SK-N-MC (cell line): ENCODE results near the gene UBR3.

Experiments used
- EZH2 ChIP-seq: fragments of 200-600 bp; sonication (generic); IDR thresholded peaks from one replicate; pipeline ENCODE4 v1.6.1; 2017; ENCODE audit warnings: antibody characterized with exemption
- FOXP2 ChIP-seq: optimal IDR thresholded peaks from 2 replicates; pipeline ENCODE3; 2011; ENCODE audit warnings: mild to moderate bottlenecking, moderate library complexity; ENCODE audit not compliant: insufficient read depth; ENCODE audit errors: extremely low read length, control extremely low read depth
- POLR2AphosphoS5 ChIP-seq: IDR thresholded peaks from 2 replicates; pipeline ENCODE4 v1.6.1; 2012; ENCODE audit warnings: mild to moderate bottlenecking, low read depth, low read length, borderline replicate concordance

GRCh38 chr2:170030040-170030439 is 202.8 kb downstream of the UBR3 start:
- no peak for TF ChIP-seq POLR2AphosphoS5
- TF ChIP-seq EZH2: no peak
- no peak for TF ChIP-seq FOXP2
